Neural cell (in vitro differentiated cells): Measurements from ENCODE around the gene BCAN. TPM values are rescaled to one million over a fixed set of nuclear protein-coding genes. Genes with fewer than 3 reads are reported as not detected.
"Not testable (repeated sequence)": the region's sequence is repeated elsewhere in the genome, so short reads cannot be mapped to it uniquely, and the experiment has no call there.

Experiments used
- H2AFZ ChIP-seq: fragments of 200-600, 300-800 bp; sonication (generic), shearing (Covaris generic); 2 replicates; pipeline ENCODE4 v1.6.0; 2014; ENCODE audit warnings: low read depth, mild to moderate bottlenecking, antibody characterized with exemption, low read length, moderate library complexity
- H3F3A ChIP-seq: fragments of 200-600 bp; shearing (Covaris generic); 2 replicates; pipeline ENCODE4 v1.6.1; 2016; ENCODE audit warnings: mild to moderate bottlenecking, moderate library complexity, mixed read lengths, antibody characterized with exemption, low read length; ENCODE audit not compliant: insufficient read depth, poor library complexity, severe bottlenecking
- H3K27ac ChIP-seq: fragments of 200-600, 300-800 bp; sonication (generic), shearing (Covaris generic); 2 replicates; pipeline ENCODE4 v1.5.1; 2014; ENCODE audit warnings: mild to moderate bottlenecking, low read length, moderate library complexity
- H3K27me3 ChIP-seq: fragments of 300-800, 200-600 bp; sonication (generic), shearing (Covaris generic); 2 replicates; pipeline ENCODE4 v1.6.0; 2014; ENCODE audit warnings: mild to moderate bottlenecking, low read depth, low read length, moderate library complexity; ENCODE audit not compliant: insufficient read depth
- H3K36me3 ChIP-seq: fragments of 300-800, 200-600 bp; sonication (generic), shearing (Covaris generic); 2 replicates; pipeline ENCODE4 v1.5.1; 2014; ENCODE audit warnings: mild to moderate bottlenecking, antibody characterized with exemption, low read length, moderate library complexity; ENCODE audit not compliant: insufficient read depth
- H3K4me2 ChIP-seq: fragments of 300-800, 200-600 bp; sonication (generic), shearing (Covaris generic); 2 replicates; pipeline ENCODE4 v1.6.0; 2014; ENCODE audit warnings: mild to moderate bottlenecking, low read length
- H3K4me3 ChIP-seq: fragments of 300-800, 200-600 bp; sonication (generic), shearing (Covaris generic); 2 replicates; pipeline ENCODE4 v1.5.1; 2014; ENCODE audit warnings: mild to moderate bottlenecking, low read length, moderate library complexity
- H3K79me2 ChIP-seq: fragments of 200-600 bp; shearing (Covaris generic); replicated peaks from 2 replicates; pipeline ENCODE4 v1.6.0; 2014; ENCODE audit warnings: mild to moderate bottlenecking, low read length, moderate library complexity; ENCODE audit not compliant: insufficient read depth
- H3K9ac ChIP-seq: fragments of 300-800, 200-600 bp; sonication (generic), shearing (Covaris generic); 2 replicates; pipeline ENCODE4 v1.6.1; 2016; ENCODE audit warnings: mild to moderate bottlenecking, low read length, mixed read lengths
- H3K9me2 ChIP-seq: fragments of 200-600 bp; shearing (Covaris generic); 2 replicates; pipeline ENCODE4 v1.6.1; 2016; ENCODE audit warnings: mild to moderate bottlenecking, low read length, mixed read lengths; ENCODE audit not compliant: insufficient read depth
- H3K9me3 ChIP-seq: fragments of 200-600, 300-800 bp; sonication (generic), shearing (Covaris generic); 2 replicates; pipeline ENCODE4 v1.6.1; 2016; ENCODE audit warnings: mild to moderate bottlenecking, mixed run types, low read length, moderate library complexity, mixed read lengths
- H4K20me1 ChIP-seq: fragments of 200-600 bp; shearing (Covaris generic); 2 replicates; pipeline ENCODE4 v1.6.1; 2016; ENCODE audit warnings: mild to moderate bottlenecking, mixed run types; ENCODE audit not compliant: insufficient read depth
- CTCF ChIP-seq: fragments of 450-650 bp; IDR thresholded peaks from 2 replicates; pipeline ENCODE4 v1.5.1; 2014; ENCODE audit warnings: antibody characterized with exemption, mild to moderate bottlenecking, moderate library complexity; ENCODE audit not compliant: poor library complexity, severe bottlenecking
- EP300 ChIP-seq: fragments of 450-650 bp; conservative IDR thresholded peaks from 2 replicates; pipeline ENCODE4 v1.6.1; 2014; ENCODE audit warnings: antibody characterized with exemption, mild to moderate bottlenecking, moderate library complexity; ENCODE audit not compliant: poor library complexity, severe bottlenecking
- EZH2 ChIP-seq: fragments of 200-600, 300-800 bp; shearing (Covaris generic), sonication (generic); IDR thresholded peaks from 2 replicates; pipeline ENCODE4 v1.6.1; 2014; ENCODE audit warnings: antibody characterized with exemption, low read length, borderline replicate concordance, mild to moderate bottlenecking; ENCODE audit not compliant: insufficient read depth, poor library complexity, severe bottlenecking
- MXI1 ChIP-seq: fragments of 450-650 bp; conservative IDR thresholded peaks from 2 replicates; pipeline ENCODE4 v1.6.1; 2014; ENCODE audit warnings: antibody characterized with exemption, mild to moderate bottlenecking; ENCODE audit not compliant: poor library complexity, severe bottlenecking
- POLR2AphosphoS5 ChIP-seq: IDR thresholded peaks from 2 replicates; pipeline ENCODE4 v1.6.1; 2012
- RAD21 ChIP-seq: fragments of 450-650 bp; conservative IDR thresholded peaks from 2 replicates; pipeline ENCODE4 v1.6.1; 2014; ENCODE audit warnings: antibody characterized with exemption, mild to moderate bottlenecking, moderate library complexity
- REST ChIP-seq: IDR thresholded peaks from 2 replicates; pipeline ENCODE4 v1.6.1; 2012; ENCODE audit warnings: borderline replicate concordance
- SMC3 ChIP-seq: fragments of 450-650 bp; conservative IDR thresholded peaks from 2 replicates; pipeline ENCODE4 v1.6.1; 2014; ENCODE audit warnings: antibody characterized with exemption, mild to moderate bottlenecking, moderate library complexity; ENCODE audit not compliant: poor library complexity
- TAF1 ChIP-seq: IDR thresholded peaks from 2 replicates; pipeline ENCODE4 v1.6.1; 2012; ENCODE audit warnings: low read depth
- polyA plus RNA-seq: library from polyadenylated mRNA; depleted of rRNA; stranded (reverse); fragments of >200 nt; gene quantifications from 2 replicates; pipeline ENCODE4 v1.2.3, GENCODE V29; 2014

Gene BCAN
- polyA plus RNA-seq, 1 donor from 2014 or later: not detected

- no peak overlapping the region for H3K4me3 ChIP-seq
- TF ChIP-seq POLR2AphosphoS5: no peak
- peak; percentile 22 for TF ChIP-seq SMC3
- no peak overlapping the region for H2AFZ ChIP-seq
- H3K9ac ChIP-seq: no peak overlapping the region
- H3K79me2 ChIP-seq: no peaks in the 10 kb centered on the region
- no peak overlapping the region for H3K4me2 ChIP-seq
- H3F3A ChIP-seq: no peaks in the 10 kb centered on the region
- H3K9me2 ChIP-seq: no peaks in the 10 kb centered on the region
- no peaks in the 10 kb centered on the region for H3K9me3 ChIP-seq
- no peaks in the 10 kb centered on the region for H3K36me3 ChIP-seq
- no peaks in the 10 kb centered on the region for H4K20me1 ChIP-seq
- no peak overlapping the region for H3K27ac ChIP-seq
- peaks cover 50% of the 10 kb centered on the region for H3K27me3 ChIP-seq
Observed at GRCh38 chr1:156626079-156626438, 15.9 kb upstream of the BCAN start.

GRCh38 chr1:156627313-156627880 lies 14.5 kb upstream of the BCAN start:
- no peaks in the 10 kb centered on the region for H3K9me2 ChIP-seq
- H3K4me2 ChIP-seq: no peak overlapping the region
- no peaks in the 10 kb centered on the region for H3F3A ChIP-seq
- TF ChIP-seq CTCF (peak; percentile 51), RAD21 (peak; percentile 22), POLR2AphosphoS5 (no peak)
- no peak overlapping the region for H2AFZ ChIP-seq
- H3K9ac ChIP-seq: no peak overlapping the region
- no peaks in the 10 kb centered on the region for H4K20me1 ChIP-seq
- no peaks in the 10 kb centered on the region for H3K9me3 ChIP-seq
- peaks cover 42% of the 10 kb centered on the region for H3K27me3 ChIP-seq
- H3K79me2 ChIP-seq: no peaks in the 10 kb centered on the region
- no peak overlapping the region for H3K27ac ChIP-seq
- no peaks in the 10 kb centered on the region for H3K36me3 ChIP-seq
- H3K4me3 ChIP-seq: no peak overlapping the region

GRCh38 chr1:156629823-156630449 lies 12.0 kb upstream of the BCAN start:
- Histone ChIP-seq H3K9me3 (no peaks in the 10 kb centered on the region), H3K9ac (no peak overlapping the region), H3F3A (no peaks in the 10 kb centered on the region), H4K20me1 (no peaks in the 10 kb centered on the region), H3K4me2 (no peak overlapping the region), H3K9me2 (no peaks in the 10 kb centered on the region), H3K4me3 (no peak overlapping the region), H3K27ac (no peak overlapping the region), H3K36me3 (no peaks in the 10 kb centered on the region), H3K79me2 (no peaks in the 10 kb centered on the region), H2AFZ (no peak overlapping the region), H3K27me3 (peaks cover 20% of the 10 kb centered on the region)
- TF ChIP-seq TAF1: no peak
- TF ChIP-seq EZH2: no peak
- no peak for TF ChIP-seq REST
- TF ChIP-seq SMC3: no peak
- no peak for TF ChIP-seq RAD21
- TF ChIP-seq EP300: no peak
- TF ChIP-seq MXI1: no peak
- no peak for TF ChIP-seq CTCF
- TF ChIP-seq POLR2AphosphoS5: no peak

GRCh38 chr1:156631152-156631551 lies 10.8 kb upstream of the BCAN start:
- not testable (repeated sequence) for H3K79me2 ChIP-seq, H3K27ac ChIP-seq, H3K4me3 ChIP-seq, H2AFZ ChIP-seq, H3K36me3 ChIP-seq, H3F3A ChIP-seq, H3K4me2 ChIP-seq, H3K9me2 ChIP-seq, H3K27me3 ChIP-seq, H4K20me1 ChIP-seq, H3K9me3 ChIP-seq, H3K9ac ChIP-seq
